Neural crest cell (in vitro differentiated cells): ENCODE data around the gene MST1. TPM values are rescaled to one million over a fixed set of nuclear protein-coding genes. Genes with fewer than 3 reads are reported as not detected.

Experiments
- DNase-seq: peaks from one replicate; pipeline ENCODE4 v3.0.0; 2021; ENCODE audit warnings: low read depth, mixed read lengths, low spot score
- H3K27ac Mint-ChIP-seq: one replicate; pipeline ENCODE4 v1.8.0; 2021; ENCODE audit warnings: mild to moderate bottlenecking, mixed read lengths; ENCODE audit not compliant: unreplicated experiment
- H3K27me3 Mint-ChIP-seq: 2 replicates; pipeline ENCODE4 v1.8.0; 2021; ENCODE audit warnings: low read depth, mild to moderate bottlenecking, mixed read lengths
- H3K36me3 Mint-ChIP-seq: 2 replicates; pipeline ENCODE4 v1.8.0; 2021; ENCODE audit warnings: low read depth, mild to moderate bottlenecking, mixed read lengths
- H3K4me1 Mint-ChIP-seq: 2 replicates; pipeline ENCODE4 v1.8.0; 2021; ENCODE audit warnings: mixed read lengths
- H3K4me3 Mint-ChIP-seq: one replicate; pipeline ENCODE4 v1.8.0; 2021; ENCODE audit warnings: mild to moderate bottlenecking, mixed read lengths
- H3K9me3 Mint-ChIP-seq: 2 replicates; pipeline ENCODE4 v1.8.0; 2021; ENCODE audit warnings: mixed read lengths
- CTCF ChIP-seq: fragments of 200-600 bp; sonication (generic); conservative IDR thresholded peaks from 2 replicates; pipeline ENCODE4 v1.5.0; 2021; ENCODE audit warnings: antibody characterized with exemption, mild to moderate bottlenecking
- total RNA-seq: library from RNA; stranded (reverse); gene quantifications from 2 replicates; pipeline ENCODE4 v1.2.1, GENCODE V29; 2021

The MST1 gene
- total RNA-seq, 1 donor from 2014 or later = 15.0 TPM

- no peak for DNase-seq
- no peak for TF ChIP-seq CTCF
- Mint-ChIP-seq H3K4me1 (peaks cover 5% of the 10 kb centered on the region), H3K4me3 (no peak overlapping the region), H3K27ac (no peak overlapping the region), H3K9me3 (no peaks in the 10 kb centered on the region), H3K27me3 (no peaks in the 10 kb centered on the region), H3K36me3 (no peaks in the 10 kb centered on the region)
Measured at GRCh38 chr3:49654955-49655556, 34.2 kb downstream of the MST1 start.

GRCh38 chr3:49654176-49654825, 35.0 kb downstream of the MST1 start:
- DNase-seq = no peak
- H3K4me1 Mint-ChIP-seq = peaks cover 6% of the 10 kb centered on the region
- H3K36me3 Mint-ChIP-seq = no peaks in the 10 kb centered on the region
- TF ChIP-seq CTCF = no peak
- H3K4me3 Mint-ChIP-seq = no peak overlapping the region
- no peaks in the 10 kb centered on the region for H3K9me3 Mint-ChIP-seq
- H3K27me3 Mint-ChIP-seq = no peaks in the 10 kb centered on the region
- H3K27ac Mint-ChIP-seq = no peak overlapping the region

- no peaks in the 10 kb centered on the region for H3K27me3 Mint-ChIP-seq
- H3K4me1 Mint-ChIP-seq = peaks cover 6% of the 10 kb centered on the region
- DNase-seq = no peak
- TF ChIP-seq CTCF = no peak
- no peak overlapping the region for H3K27ac Mint-ChIP-seq
- no peaks in the 10 kb centered on the region for H3K9me3 Mint-ChIP-seq
- H3K4me3 Mint-ChIP-seq = no peak overlapping the region
- H3K36me3 Mint-ChIP-seq = no peaks in the 10 kb centered on the region
Measured at GRCh38 chr3:49653621-49654020, 35.7 kb downstream of the MST1 start.

- Mint-ChIP-seq H3K4me1 (peaks cover 6% of the 10 kb centered on the region), H3K27me3 (no peaks in the 10 kb centered on the region), H3K27ac (no peak overlapping the region), H3K36me3 (no peaks in the 10 kb centered on the region), H3K9me3 (no peaks in the 10 kb centered on the region), H3K4me3 (no peak overlapping the region)
- TF ChIP-seq CTCF = no peak
- DNase-seq = no peak
Measured at GRCh38 chr3:49652903-49653415, 36.3 kb downstream of the MST1 start.

DNA sequence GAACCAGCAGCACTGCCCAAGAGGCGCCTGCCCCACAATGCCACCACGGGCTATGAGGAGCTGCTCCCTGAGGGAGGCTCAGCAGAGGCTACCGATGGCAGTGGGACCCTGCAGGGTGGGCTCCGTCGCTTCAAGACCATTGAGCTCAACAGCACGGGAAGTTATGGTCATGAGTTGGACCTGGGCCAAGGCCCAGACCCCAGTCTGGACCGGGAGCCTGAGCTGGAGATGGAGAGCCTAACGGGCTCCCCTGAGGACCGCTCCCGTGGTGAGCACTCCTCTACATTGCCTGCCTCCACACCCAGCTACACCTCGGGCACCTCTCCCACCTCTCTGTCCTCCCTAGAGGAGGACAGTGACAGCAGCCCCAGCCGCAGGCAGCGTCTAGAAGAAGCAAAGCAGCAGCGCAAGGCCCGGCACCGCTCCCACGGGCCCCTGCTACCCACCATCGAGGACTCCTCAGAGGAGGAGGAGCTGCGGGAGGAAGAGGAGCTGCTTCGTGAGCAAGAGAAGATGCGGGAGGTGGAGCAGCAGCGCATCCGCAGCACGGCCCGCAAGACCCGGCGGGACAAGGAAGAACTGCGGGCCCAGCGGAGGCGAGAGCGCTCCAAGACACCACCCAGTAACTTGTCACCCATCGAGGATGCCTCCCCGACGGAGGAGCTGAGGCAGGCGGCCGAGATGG, 36.9 kb downstream of the MST1 start:
- H3K4me1 Mint-ChIP-seq = peaks cover 6% of the 10 kb centered on the region
- H3K36me3 Mint-ChIP-seq = no peaks in the 10 kb centered on the region
- no peak for TF ChIP-seq CTCF
- no peaks in the 10 kb centered on the region for H3K27me3 Mint-ChIP-seq
- H3K9me3 Mint-ChIP-seq = no peaks in the 10 kb centered on the region
- no peak overlapping the region for H3K27ac Mint-ChIP-seq
- H3K4me3 Mint-ChIP-seq = no peak overlapping the region
- no peak for DNase-seq
